Activated T-helper 1 cell treated with anti-CD3 and anti-CD28 coated beads, Interleukin-2, amount 50 U/mL, for 16 hours (primary cell): ENCODE measurements around the gene MAP4.
"Not testable (repeated sequence)": the region's sequence is repeated elsewhere in the genome, so short reads cannot be mapped to it uniquely, and the experiment has no call there.

Experiments used
- DNase-seq, 2 donors: peaks; one replicate each; pipeline ENCODE4 v3.0.0-alpha.2; 2020; ENCODE audit warnings: low read depth in 1 of 2, low spot score in 1 of 2

Gene MAP4

DNA sequence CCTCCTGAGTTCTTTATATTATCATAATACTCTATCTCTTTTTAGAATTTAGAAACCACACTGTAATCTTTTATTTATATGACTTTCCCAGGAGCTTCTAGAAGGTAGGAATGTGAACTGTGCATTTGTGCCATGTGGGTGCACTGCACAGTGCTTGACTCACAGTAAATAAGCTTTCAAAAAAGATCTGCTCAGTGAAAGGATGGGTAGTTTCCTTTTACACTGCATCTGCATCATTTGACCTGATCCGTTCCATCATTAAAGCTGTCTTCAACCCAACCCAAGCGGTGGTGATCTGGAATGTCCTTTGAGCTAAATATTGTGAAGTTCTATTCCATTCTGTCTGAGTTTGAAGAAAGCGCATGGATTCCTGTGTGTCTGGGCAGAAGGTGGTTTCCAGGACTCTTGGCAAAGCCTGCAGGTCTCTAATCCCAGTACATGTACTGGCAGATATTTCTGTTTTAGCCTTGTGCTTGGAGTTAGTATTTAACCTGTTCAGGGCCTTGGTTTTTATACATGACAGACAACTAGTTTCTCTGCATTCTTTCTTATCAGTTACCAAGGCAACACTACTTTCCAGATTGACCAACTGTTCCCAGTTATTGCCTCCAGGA is 116.6 kb downstream of the MAP4 start:
- DNase-seq: no peak

DNA sequence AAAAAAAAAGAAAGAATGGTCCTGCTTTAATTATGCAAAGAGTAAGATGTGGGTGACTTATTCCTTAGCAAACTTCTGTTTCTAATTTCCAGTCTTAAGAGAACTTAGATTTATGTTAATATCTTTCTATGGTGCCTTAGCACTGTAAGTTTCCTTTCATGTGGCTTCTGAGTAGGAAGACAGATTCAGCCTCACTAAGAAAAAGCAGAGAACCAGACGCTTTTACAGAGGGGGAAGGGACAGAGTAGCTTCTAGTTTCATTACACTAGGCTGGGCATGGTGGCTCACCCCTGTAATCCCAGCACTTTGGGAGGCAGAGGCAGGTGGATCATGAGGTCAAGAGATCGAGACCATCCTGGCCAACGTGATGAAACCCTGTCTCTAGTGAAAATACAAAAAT is 118.3 kb downstream of the MAP4 start:
- no peak for DNase-seq

DNA sequence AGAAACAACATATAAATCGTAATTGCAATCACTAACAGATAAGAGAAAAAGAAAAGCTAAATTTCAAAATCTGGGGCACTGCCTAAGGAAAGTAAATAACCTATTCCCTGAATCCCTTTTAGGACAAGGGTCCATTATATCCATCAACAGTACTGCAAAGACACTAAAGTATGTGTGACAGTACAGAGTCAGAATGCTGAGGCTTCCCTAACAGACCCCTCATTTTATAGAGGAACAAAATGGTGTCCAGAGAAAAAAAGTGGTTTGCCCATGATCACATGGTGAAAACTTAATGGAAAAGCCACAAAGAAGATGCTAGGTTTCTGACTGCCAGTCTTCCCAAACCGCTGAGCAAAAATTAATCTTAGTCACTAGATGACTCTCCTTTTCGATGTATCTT is 119.5 kb downstream of the MAP4 start:
- no peak for DNase-seq

DNA sequence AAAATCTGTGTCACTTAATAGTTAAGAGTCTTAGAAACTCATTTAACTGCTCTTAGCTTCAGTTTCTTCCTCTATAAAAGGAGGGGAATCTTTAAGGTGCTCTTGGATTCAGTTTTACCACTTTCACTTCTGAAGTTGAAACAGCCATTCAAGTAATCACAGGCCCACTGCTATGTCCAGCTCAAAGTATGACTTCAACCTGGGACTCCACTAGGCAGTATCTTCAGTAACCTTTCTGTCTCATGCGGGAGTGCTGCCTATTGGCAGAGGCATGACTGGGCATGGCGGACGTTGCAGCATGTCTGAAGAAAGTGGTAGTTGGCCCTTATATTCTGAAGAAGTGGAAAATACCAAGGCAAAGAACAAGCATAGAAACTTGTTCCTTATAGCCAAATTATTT is 121.0 kb downstream of the MAP4 start:
- DNase-seq: no peak

DNA sequence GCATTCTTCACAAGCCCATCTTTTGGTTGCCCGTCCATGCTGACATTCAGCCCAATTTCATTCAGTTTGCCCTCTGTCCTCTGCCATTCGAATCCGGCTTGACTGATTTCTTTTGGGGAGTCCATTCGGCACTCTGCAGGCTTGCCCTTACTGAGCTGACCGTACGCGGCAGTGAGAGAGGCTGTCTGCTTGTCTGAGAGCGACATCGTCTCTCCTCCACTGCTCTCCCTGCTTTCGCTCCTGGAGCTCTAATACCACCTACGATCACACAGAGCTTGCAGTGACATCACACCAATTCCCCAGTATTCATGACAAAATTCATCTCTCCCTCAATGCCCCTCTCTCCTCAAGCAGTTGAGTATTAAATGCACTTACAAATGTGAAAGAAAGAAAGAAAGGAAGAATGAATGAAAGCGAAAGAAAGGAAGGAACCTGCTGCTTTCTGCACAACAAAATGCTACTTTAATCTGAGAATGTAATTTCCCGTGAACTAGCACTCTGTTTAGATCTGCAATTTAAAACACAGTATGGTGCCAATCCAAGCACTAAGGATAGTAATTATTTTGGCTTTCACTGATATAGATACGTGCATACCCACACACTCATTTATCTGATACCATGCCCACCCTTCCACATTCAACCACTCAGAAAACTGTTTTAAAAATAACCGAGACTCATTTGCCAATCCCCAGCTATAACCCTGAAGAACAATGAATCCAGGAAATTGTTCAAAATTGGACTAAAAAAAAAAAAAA is 123.8 kb downstream of the MAP4 start:
- no peak for DNase-seq

DNA sequence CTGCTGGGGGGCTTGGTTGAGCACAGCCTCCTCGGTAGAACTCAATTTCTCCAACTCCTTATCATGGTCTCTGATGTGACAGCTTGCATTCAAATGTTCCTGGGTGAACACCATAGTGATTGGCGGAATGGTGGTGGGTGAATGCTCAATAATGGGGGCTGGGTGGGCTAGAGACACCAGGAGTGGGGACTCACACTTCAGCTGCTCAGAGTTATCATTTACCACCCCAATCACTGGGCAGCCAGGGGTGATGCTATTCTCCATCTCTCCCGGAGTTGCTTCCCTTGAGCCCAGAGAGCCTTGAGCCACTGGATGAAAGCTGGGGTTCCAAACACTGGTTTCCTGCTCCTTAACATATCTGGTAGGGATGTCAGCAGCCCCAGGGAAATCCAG is 124.6 kb downstream of the MAP4 start:
- no peak for DNase-seq

DNA sequence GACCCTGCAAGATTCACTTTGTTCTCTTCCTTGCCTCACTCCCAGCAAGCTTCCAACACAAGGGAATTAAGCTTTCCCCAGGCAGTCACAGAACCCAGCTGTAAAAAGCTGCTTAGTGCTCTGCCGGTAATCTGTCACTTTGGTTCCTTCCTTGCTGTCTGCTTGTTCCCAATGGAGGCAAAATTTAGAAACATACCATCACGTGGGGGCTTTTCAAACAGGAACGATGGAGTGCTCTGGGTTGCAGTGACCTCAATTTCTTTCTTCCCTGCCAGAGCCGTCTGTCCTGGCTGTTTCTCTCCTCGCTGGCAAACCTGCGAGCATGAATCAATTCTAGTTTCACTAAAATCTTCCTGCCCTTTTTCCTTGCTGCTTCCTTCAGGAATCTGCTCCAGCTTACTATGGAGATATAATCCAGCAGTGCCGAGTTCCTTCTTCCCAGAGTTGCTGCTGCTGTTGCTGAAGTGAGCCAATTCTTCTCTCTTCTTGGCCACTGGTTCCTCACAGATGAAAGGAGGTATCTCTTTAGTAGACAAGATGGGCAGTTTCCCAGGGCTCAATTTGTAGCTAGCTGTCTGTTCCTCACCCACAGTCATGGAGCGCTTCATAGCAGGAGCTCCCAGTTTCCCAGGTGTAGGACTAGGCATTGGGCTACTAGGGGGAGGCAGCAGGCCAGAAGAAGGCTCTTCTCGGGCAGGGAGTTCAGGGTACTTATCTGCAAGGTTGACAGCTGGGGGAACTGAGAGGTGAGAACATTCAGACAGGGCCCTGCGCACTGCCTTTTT is 125.2 kb downstream of the MAP4 start:
- DNase-seq: no peak

DNA sequence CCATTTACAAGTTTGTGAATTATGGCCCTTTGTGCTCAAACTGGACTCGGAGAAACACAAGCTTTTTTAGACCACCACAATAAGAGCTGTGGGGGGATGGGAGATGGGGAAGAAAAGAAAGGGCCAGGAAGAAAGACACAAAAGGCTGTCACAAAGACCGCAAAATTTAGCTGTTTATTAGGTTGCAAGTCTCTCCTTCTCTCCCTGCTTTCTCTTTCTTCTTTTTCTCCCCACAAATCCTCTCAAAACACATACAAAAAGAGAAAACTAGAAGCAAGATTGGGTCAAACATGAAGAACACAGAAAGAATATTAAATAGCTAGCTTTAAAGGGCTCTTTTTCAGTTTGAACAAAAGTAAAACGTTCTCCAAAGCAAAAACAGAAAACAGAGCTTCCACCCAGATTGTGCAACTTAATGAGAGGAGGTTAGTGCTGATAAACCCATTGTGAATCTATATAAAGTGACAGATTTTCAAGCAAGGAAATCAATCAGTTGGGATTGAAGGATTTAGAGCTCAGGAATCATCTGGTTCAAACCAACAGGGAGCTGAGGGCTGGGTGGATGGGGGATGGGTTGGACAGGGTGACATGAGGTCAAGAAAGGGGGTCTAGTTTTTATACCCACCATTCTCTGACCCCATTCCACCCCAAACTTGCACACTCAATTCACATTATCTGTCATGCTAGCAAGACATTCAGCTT is 125.9 kb downstream of the MAP4 start:
- DNase-seq: no peak

DNA sequence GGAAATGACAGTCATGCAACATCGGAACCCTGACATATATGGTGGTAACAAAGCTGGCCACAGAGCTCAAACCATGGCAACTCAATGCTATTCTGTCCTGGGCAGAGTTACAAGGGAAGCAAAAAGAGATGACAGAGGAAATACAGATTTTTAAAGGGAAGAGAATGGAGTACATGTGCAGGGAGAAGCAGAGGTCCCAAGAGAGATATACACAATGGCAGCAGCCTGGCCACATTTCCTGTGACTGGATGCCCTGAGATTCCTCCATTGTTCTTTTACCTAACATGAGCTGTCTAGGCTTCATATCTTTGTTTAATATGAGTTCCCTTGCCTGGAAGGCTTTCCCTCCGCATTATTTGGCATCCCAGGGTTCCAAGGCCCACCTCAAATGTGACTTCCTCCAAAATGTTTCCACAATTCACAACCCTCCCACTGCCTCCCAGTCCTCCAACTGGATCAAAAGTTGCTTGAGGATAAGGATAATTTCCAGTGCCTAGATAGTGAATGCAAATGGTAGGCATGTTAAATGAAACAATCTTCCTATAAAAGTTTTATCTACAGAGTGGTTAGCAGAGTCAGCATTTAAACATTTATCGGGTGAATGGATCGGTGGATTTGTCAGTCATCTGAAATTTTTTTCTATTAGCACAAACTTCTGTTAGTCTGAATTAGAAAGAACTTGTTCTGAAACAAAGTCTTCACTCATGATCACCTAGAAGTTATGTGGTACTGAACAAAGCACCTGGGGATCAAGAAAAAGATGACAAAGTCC is 127.0 kb downstream of the MAP4 start:
- no peak for DNase-seq

DNA sequence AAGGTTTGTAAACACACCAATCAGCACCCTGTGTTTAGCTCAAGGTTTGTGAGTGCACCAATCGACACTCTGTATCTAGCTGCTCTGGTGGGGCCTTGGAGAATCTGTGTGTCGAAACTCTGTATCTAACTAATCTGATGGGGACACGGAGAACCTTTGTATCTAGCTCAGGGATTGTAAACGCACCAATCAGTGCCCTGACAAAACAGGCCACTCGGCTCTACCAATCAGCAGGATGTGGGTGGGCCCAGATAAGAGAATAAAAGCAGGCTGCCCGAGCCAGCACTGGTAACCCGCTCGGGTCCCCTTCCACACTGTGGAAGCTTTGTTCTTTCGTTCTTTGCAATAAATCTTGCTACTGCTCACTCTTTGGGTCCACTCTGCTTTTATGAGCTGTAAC is 128.2 kb downstream of the MAP4 start:
- DNase-seq: not testable (repeated sequence)

DNA sequence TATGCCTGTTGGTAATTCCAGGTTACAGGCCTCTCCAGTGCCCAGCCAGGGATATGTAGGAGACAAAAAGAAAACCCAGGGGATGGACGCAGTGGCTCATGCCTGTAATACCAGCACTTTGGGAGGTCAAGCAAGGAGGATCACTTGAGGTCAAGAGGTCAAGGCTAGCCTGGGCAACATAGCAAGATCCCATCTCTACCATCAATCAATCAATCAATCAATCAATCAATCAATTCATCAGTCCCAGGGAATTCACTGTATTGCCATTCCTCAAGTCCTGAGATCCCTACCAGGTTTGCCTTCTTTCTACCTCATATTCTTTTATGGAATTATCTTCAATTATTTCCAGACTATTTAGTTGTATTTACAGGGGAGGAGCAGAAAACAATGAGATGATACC is 131.0 kb downstream of the MAP4 start:
- DNase-seq: no peak

DNA sequence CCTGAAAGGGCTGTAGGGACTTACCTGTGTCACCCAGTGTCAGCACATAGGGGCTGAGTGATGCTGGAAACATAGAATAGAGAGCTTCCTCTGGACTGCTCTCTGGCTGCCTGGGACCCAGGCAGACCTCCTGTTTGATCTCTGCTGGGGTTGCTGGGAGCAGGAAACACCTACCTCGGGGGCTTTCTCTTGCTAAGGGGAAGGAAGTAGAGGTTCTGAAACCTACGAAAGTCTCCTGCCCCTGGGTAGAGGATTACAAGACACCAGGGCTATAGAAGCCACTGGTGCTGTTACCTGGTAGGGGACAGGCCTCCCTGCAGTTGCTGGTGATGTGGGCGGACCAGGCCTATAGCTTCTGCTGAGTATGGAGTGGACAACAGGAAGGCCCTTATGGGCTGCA is 131.6 kb downstream of the MAP4 start:
- DNase-seq: no peak

DNA sequence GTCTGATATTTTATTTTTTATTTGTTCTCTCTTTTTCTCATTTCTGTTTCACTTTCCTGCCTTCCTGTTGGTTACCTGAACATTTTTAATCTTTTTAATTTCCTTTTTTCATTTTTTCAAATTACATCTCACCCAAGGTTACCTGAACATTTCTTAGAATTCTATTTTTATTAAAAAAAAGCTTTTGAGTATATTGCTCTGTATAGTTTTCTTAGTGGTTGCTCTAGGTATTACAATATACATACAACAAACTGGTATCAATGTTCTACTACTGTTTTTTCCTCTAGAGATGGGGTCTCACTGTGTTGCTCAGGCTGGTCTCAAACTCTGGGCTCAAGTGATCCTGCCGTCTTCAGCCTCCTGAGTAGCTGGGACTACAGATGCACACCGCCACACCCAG is 133.9 kb downstream of the MAP4 start:
- DNase-seq: no peak

DNA sequence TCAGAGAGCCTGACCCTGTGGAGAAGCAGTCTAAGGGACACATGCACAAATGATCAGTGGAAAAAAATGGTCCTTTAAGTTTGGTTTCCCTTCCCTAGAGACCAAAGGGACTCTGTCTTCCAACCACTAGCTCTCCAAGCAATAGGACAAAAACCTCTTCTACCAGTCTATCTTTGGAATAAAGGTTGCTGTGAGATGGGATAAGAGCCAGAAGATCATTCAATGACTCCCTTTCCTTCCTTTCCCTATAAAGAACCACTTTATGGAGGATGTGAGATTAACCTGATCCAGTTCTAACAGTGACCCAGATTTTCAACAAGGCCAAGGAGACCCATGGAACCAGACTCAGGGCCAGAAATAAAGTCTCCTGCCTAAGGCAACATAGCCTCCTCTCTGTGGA is 138.5 kb downstream of the MAP4 start:
- no peak for DNase-seq

DNA sequence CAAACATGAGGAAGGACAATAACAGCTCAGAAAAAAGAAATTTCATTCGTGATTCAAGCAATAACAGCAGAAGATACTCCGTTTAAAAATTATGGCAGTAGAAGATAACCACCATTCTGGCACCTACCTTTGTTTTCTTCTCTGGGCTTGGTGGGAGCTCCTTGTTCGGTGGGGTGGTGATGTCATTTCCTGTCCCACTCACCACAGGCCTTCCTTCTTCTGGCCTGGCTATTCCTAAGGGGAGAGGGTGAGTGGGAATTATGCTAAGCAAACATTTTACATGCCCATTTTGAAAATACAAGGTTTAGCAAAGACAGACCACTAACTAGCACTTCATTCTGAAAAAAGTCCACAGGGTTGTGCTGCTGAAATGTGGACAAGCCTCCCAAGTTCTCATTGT is 138.9 kb downstream of the MAP4 start:
- no peak for DNase-seq

DNA sequence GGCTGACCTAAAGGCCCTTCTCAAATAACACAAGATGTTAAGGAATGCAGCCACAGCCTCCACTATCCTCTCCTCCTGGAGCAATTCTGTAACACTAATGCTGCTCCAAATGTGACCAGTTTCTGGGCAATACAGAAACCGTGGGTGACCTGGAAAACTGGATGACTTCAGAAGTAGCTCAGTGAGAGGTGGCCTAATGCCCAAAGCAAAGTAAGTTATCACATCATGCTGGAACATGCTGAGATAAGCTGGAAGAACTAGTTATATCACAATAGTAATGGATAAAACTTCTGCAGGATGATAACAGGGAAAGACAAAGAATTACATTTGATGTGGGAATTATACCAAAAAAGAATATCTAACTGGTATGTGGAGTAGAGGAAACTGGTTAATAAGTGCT is 141.3 kb downstream of the MAP4 start:
- no peak for DNase-seq

DNA sequence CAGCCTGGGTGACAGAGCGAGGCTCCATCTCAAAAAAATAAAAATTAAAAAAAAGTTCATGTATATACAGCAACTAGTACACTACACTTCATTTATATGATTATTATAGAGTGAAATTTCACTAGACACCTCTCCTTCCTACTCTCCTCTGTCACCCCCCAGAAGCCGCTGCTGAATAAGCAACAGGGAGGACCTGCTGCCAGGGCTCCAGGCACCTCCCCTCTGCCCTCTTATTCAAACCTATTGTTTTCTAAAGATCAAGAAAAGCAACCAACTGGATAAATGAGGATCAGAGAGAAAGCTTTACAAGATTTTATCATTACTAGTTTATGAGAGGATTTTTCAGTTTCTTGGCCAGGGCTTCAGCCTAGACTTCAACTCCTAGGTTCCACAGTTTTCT is 141.8 kb downstream of the MAP4 start:
- DNase-seq: no peak

DNA sequence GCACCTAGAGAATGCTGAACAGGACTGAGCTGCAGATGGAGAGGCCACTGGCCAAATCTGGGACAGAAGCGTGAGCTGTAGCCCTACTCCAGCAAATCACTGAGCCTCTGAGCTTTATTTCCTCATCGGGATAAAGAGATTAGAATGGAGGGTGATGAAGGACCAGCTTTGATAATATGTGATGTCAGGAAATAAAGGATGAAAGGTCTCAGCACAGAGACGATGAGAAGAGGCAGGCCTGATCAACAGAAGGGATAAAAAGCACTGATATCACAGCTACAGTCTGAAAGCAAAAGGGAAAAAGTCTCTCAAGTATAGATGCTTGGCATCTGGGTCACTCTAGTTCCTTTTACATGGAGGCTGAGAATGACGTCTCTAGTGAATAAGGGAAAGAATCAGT is 143.3 kb downstream of the MAP4 start:
- DNase-seq: no peak

DNA sequence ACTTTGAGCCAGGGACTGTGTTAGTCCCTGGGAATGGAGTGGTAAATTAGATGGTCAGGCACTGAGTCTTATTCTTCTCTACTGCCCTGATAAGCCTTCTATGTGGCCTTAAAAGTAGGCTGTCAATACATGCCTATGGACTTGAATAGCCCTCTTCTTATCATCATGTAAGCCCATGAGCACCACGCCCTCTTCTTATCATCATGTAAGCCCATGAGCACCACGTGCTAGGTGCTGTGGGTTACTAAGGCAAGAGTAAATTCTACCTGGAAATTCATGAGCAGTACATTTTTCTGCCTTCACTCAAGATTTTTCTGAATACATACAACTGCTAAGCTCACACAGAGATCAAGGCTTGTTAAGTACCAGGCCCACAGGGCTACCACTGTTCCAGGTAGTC is 144.8 kb downstream of the MAP4 start:
- DNase-seq: no peak

DNA sequence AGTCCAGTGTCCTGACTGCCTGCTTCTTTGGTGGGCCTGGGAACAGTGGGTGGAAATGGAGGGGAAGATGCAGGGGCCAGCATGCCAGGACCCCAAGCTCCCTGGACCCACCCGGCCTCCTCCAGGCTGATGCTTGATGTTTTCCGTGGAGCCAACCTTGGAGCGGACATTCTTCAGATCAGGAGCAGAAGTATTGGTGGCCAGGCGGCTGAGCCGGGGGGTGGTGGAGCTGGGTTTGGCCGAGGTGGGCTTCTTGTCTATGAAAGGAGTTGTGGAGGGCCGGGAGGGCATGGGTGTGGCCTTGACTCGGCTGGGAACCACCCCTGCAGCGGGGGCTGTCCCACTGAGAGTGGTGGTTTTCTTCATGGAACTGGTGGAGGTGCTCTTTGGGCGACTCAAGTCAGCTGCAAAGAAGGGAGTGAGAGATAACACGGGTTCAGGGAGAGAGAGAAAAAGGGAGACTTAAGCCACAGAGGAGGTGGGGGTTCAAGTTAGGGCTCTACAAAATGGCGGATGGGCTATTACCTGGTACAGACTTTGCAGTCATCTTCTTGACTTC is 145.4 kb downstream of the MAP4 start:
- DNase-seq: no peak

DNA sequence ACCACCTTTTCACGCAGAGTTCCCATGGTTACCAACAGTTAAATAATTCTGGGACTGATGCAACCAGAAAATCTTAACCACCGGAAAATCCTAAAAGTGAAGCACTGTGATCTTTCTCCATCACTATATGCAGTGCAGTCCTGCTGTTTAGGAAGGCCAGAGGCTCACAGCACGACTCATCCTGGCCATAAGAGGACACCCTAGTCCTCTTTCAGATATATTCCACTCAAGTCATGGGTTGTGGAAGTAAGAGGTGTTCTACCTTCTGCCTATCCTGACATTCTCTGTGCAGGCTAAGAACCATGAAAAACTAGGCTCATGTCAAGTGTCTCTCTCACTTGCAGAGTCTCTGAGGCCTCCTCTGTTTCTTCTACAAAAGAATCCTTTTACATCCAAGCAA is 146.1 kb downstream of the MAP4 start:
- DNase-seq: no peak
